ENCODE measurements around the gene DLG1. TPM values are rescaled to one million over a fixed set of nuclear protein-coding genes. Genes with fewer than 3 reads are reported as not detected.

Gene DLG1
- total and polyA plus RNA-seq, 9 of the 15 experiments (the other 6 are each of a cell fraction or from before 2014, with no cell fraction given) = 9.4 to 63.5 (median 43.6) TPM

DNA sequence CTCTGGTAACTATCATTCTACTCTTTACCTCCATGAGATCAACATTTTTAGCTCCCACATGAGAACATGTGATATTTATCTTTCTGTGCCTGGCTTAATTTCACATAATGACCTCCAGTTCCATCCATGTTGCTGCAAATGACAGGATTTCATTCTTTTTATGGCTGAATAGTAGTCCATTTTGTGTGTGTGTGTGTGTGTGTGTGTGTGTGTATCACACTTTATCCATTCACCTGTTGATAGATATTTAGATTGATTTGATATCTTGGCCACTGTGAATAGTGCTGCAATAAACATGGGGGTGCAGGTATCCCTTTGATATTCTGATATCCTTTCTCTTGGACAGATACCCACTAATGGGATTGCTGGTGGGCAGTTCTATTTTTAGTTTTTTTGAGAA lies 18.3 kb downstream of the DLG1 start:
- no peaks in the 10 kb centered on the region for H3K4me1 ChIP-seq (replicated peaks in 1 of 2; ENCODE audit: control insufficient read depth in 2 of 2, insufficient read depth in 2 of 2, low read length in 2 of 2)
- H3K27me3 ChIP-seq (ENCODE audit: control insufficient read depth in 2 of 2, insufficient read depth in 2 of 2, low read length in 2 of 2) = no peaks in the 10 kb centered on the region
- FAIRE-seq = no peak
- H3K4me3 ChIP-seq = no peak overlapping the region
- ATAC-seq = no peak
- no peak for TF ChIP-seq ZBTB43 (CRISPR knock-in tag; IDR thresholded peaks at IDR 0.05)
- TF ChIP-seq KAT7 (CRISPR knock-in tag; IDR thresholded peaks at IDR 0.05; ENCODE audit: borderline replicate concordance) = no peak
- no peak for TF ChIP-seq ZNF740 (CRISPR knock-in tag; IDR thresholded peaks at IDR 0.05)
- TF ChIP-seq ZNF740 (tag; IDR thresholded peaks at IDR 0.05) = no peak
- TF ChIP-seq ZNF695 (CRISPR knock-in tag; IDR thresholded peaks at IDR 0.05) = no peak
- no peak overlapping the region for H3K27ac ChIP-seq (ENCODE audit: extremely low read depth, low read depth, low read length)
- no peak for DNase-seq (ENCODE audit: extremely low read depth in 1 of 4, low spot score in 3 of 4)
- in situ Hi-C loops (cut with MboI) (no loop called here), intact Hi-C loops (cut with micrococcal nuclease) (no loop called here)
- no peaks in the 10 kb centered on the region for H3K9me3 ChIP-seq (replicated peaks; ENCODE audit: control insufficient read depth, insufficient read depth, low read depth, low read length)
- peaks cover 72% of the 10 kb centered on the region for H3K36me3 ChIP-seq (ENCODE audit: control insufficient read depth, insufficient read depth, low read length)
- no peaks in the 10 kb centered on the region for H3K9me1 ChIP-seq (ENCODE audit: control insufficient read depth, insufficient read depth, low read length)
- TSS peak; percentile 12 for BruUV-seq (replicated peaks)
- ChIA-PET CTCF (ENCODE audit: low intra/inter-chr PET ratio) (no interaction called here), POLR2A (no interaction called here)
- peaks cover 43% of the 10 kb centered on the region for H3K79me2 ChIP-seq (ENCODE audit: control insufficient read depth, insufficient read depth, low read length)
- H2AFZ ChIP-seq (ENCODE audit: low read depth, low read length) = no peak overlapping the region
- no peaks in the 10 kb centered on the region for H4K20me1 ChIP-seq (replicated peaks; ENCODE audit: control insufficient read depth, insufficient read depth, low read length)
- H3K9ac ChIP-seq (ENCODE audit: insufficient read depth in 1 of 2, low read depth in 2 of 2, low read length in 2 of 2) = no peak overlapping the region
- H3K4me2 ChIP-seq (ENCODE audit: insufficient read depth, low read length) = no peak overlapping the region
